Raji (cell line): ENCODE results near the gene DEPDC5.

Experiments
- POLR2A ChIP-seq: IDR thresholded peaks from 2 replicates; pipeline ENCODE4 v1.6.1; 2011; ENCODE audit warnings: low read depth, low read length, control low read depth; ENCODE audit not compliant: insufficient read depth

The DEPDC5 gene

DNA sequence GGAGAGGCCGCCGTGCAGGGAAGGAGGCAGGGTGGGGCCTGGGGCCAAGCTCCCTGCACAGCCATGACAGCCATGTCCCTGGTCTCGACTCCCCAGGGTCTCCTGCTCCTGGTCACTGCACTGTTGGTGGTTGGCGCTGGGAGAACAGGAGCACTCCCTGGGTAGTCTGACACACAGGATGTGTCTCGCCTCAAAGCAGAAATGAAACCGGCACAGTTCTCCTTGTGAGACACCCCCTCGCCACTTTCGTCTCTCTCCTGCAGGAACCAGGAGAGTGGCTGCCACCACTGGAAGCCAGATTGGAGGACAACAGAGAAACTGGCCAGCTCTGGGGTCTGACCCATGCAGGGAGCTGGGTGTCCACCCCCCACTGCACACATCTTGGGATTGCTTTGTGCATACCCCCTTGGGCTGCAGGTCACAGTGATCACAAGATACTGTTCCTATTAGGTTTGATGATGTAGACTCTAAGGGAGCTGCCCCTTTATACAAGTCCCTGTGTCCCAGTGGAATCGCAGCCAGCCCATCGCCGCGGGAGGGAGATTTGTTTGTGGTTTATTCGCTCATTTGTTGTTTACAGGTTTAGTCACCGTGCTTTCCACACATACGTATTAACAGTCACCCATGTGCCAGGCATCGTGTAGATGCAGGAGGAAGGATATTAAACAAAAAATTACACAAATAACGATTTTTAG lies 163.6 kb downstream of the DEPDC5 start:
- TF ChIP-seq POLR2A, result no peak

DNA sequence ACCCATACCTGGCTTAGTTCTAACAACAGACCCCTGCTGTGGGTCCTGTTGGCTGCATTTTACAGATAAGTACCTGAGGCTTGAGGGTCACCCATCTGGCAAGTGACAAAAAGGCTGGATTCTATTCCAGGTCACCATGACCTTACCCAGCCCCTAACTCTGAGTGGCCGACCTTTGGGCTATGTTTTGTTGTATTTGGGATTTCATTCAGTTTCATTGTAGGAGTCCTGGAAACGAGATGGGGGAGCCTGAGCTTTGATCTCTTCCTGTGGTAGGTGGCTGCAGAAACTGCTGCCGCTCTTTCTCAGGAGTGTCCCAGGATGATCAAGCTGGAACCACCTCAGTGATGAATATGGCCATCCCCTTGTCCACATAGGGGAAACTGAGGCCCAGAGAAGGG lies 165.9 kb downstream of the DEPDC5 start:
- no peak for TF ChIP-seq POLR2A

DNA sequence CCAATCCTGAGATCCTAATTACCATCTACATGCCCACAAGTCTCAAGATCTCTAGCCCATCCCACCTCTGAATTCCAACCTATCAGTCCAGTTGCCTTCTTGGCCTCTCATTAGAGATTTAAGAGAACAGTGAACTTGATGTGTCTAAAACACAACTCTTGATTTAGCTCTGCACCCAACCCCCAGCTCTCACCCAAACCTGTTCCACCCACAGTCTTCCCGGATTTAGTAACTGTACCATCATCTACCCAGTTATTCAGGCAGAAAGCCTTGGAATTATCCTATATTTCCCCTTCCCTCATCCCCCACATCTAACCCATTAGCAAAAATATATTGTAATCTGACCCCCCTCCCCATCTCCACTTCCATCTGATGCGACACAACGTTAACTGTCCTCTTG lies 166.5 kb downstream of the DEPDC5 start:
- TF ChIP-seq POLR2A, result no peak

DNA sequence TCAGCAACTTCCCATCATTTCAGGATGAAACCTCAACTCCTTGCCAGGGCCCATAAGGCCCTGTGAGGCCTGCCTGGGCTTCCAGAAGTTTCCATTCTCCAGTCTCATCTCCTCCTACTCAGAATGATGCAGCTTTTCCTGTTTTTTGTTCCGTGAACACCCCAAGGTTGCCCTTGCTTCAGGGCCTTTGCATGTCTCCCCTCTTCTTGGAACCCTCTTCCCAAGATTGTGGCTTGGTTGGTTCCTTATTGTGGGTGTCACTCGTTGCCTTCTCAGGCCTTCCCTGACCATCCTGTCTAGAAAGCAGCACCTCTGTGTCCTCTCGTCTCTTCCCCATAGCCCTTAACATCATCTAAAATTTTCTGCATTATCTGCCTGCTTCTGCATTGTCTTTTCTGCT lies 167.3 kb downstream of the DEPDC5 start:
- TF ChIP-seq POLR2A, result no peak

DNA sequence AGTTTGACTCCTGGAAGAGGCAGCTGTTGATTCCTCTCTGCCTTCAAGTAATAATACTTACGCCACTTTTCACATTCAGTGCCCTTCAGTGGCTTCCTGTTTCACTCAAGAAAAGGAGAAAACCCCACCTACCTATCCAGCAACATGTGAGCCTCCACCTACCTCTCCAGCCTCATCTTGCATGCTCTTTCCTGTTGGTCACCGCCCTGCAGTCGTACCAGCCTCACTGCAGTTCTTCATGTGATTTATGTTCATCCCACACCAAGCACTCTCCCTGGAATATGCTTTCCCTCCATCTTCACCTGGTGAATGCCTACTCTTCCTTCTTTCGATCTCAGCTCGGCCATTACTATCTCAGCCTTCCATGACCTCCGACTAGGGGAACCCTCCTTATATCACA lies 168.7 kb downstream of the DEPDC5 start:
- TF ChIP-seq POLR2A, result no peak

DNA sequence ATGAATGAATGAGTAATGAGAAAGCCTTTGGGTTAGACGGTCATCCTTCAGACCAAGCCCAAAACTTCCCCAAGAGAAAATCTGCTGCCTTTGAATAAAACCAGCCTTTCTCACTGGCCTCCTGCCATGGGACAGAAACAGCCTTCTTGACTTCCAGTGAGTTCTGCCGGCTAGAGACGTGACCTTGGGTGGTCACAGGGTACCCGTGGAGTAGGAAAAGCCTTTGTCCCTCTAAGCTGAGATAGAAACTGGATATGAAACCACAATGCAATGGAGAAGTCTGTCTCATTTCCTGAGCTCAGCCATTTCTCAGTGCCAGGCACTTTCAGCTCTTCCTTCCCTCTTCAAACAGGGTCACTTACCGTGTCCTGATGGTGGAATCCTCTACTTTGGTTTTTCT lies 169.3 kb downstream of the DEPDC5 start:
- no peak for TF ChIP-seq POLR2A

DNA sequence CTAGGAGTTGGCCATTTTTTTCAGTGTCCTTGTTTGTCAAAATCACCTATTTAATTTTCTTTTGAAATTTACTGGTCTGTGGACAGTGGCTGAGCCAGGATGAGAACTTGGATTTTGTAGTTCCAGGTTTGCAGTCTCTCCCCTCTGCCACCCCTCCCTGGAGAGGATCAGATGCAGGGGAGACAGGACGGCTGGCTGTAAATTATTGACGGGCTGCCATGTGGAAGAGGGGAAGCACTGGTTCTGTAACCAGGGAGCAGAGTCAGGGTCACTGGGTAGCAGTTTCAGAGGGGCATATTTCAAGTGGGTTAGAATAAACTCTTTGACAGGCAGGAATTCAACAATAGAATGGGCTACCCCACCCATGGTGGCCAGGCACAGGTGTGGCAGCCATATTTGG lies 169.9 kb downstream of the DEPDC5 start:
- TF ChIP-seq POLR2A, result no peak

DNA sequence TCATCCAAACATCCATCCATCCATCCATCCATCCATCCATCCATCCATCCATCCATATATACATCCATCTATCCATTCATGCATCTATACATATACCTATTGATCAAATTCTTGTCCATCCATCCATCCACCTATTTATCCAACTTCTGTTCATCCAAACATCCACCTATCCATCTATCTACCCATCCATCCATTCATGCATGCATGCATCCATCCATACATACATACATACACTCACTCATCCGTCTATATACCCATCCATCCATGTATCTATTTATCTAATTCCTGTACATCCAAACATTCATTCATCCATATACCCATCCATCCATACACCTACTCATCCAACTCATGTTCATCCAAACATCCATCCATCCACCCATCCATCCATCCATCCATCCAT lies 171.2 kb downstream of the DEPDC5 start:
- no peak for TF ChIP-seq POLR2A

DNA sequence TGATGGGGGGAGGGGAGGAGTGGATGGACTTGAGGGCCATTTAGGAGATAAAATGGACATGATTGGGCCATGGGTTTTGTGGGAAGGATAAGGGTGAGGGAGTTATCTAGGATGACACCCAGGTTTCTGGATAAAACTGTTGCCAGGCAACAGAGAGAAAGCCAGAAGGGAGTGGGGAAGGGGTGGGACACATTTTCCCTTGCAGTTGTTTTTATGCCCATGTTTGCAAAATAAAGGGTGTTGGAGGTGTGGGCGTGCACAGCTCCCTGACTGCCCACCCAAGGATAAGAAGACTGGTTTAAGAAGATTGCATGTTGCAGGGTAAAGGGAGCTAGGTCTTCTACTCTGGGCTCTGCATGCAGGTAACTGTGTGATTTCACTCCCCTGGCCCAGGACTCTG lies 172.2 kb downstream of the DEPDC5 start:
- no peak for TF ChIP-seq POLR2A

DNA sequence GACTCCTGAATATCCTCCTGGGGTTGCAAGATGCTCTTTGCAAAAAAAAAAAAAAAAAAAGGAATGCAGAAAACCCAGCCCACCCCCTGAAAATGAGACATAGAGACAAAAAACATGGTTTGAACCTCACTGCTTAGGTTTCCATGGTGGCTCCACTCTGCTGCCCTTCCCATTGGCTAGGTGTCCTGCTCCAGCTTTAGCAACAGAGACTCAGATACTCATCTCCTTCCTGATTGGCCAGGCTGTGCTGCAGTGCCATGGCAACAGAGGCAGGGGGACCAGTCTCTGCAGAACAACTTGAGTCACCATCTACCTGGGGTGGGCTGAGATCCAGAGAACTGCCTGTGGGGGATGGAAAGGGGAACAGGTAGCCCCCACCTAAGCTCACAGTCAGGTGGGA lies 173.2 kb downstream of the DEPDC5 start:
- TF ChIP-seq POLR2A, result no peak

DNA sequence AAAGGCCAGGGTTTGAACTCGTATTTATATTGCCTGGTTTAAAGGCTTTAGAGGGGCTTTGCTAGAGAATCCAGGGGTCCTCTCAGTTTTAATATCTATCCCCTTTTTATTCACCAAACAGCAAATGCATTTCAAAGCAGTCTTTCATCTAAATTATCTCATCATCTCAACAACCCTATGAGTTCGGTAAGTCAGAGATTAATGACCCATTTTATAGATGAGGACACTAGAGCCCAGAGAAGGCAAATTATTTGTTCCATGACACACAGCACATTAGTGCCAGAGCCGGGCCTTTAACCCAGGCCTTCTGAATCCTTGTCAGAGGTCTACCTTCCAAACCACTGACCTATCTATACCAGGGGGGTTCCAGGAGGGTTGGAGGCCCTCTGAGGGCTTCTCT lies 173.7 kb downstream of the DEPDC5 start:
- TF ChIP-seq POLR2A, result no peak

DNA sequence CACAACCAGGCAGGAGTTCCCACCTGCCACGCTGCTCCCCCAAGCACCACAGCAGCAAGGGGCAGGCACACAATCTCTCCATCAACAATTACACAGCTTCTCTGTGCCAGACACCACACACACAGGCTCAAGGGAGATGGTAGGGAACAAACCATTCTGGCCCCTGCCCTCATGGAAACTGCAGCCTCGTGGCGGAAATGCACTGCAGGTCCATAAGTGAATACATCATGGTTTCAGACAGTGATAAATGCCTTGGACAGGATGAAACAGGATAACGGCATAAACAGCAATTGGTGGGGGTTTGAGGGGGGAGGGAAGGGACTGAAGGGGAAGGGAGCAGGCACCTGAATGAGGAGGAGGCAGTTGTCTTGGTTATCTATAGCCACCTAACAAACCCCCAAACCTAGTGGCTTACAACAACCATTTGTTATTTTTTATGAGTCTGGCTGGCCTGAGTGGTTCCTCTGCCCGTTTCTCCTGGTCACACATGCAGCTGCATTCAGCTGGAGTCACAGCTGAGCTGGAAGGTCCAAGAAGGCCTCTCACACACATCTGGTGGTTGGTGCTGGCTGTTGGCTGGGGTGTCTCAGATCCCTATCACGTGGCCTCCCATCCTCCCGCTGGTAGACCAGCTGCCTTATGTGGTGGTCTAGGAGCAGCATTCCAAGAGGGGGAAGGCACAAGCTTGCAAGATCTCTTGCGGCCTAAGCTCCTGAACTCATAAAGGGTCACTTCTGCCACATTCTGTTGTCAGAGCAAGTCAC lies 175.5 kb downstream of the DEPDC5 start:
- TF ChIP-seq POLR2A, result no peak

DNA sequence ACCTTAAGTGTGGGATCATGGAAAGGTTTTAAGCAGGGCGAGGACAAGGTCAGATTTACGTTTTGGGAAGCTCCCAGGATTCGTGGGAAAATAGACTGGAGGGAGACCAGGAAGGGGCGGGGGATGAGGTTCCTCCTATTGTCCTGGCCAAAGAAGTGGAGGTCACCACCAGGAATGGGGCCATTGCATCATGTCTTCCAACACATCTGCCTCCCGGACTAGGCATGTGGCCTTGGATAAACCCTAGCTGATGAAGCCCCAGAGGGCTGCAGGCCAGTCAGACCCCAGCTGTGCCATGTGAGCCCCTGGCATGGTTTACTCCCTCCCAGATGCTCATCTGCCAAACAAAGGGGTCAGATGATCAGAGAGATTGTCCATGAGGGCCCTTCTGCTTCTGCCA lies 179.0 kb downstream of the DEPDC5 start:
- TF ChIP-seq POLR2A, result no peak

DNA sequence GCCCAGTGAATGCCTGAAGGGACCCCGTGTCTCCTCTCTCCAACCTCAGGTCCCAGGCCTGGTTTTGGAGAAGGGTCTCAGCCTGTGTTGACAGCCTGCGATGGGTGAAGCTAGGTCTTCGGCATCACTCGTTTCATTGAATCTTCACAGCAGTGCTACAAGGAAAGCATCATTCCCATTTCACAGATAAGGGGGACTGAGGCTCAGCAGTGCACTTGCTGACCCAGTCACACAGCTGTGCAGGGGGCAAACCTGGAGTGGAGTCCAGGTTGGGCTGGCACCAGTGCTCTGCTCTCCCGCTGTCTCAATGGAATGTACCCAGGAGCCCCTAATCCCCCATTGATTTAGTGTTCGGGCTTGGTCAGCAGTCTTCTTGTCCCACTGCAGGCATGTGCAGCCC lies 179.6 kb downstream of the DEPDC5 start:
- TF ChIP-seq POLR2A, result no peak

DNA sequence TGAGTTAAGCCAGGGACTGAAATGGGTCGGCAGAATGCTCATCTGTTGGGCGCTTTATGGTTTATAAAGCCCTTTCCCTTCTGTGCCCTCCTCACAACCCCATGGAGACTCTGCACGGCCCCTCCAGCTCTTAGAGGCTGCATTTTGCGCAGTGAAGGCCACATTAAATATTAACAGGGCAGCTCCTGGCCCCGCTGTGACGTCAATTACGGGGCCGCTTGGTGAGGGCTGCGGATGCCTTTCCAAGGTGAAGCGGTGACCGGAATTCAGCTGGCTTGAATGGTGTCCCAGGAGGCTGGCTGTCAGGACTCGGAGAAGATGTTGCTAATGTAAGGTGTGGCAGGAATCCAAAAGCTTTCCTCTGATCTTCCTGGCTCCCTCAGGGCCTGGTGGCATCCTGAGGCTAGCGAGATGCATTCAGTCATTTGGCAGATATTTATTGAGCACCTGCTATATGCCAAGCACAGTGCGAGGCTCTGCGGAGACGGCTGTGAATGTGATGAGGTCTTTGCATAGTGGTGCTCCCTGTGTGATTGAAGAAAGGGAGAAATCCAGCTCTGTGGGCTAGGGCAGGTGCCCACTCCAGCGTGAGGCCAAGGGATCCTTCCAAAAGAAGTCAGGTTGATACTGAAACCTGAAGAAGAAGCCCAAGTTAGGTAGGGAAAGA lies 180.1 kb downstream of the DEPDC5 start:
- TF ChIP-seq POLR2A, result no peak

DNA sequence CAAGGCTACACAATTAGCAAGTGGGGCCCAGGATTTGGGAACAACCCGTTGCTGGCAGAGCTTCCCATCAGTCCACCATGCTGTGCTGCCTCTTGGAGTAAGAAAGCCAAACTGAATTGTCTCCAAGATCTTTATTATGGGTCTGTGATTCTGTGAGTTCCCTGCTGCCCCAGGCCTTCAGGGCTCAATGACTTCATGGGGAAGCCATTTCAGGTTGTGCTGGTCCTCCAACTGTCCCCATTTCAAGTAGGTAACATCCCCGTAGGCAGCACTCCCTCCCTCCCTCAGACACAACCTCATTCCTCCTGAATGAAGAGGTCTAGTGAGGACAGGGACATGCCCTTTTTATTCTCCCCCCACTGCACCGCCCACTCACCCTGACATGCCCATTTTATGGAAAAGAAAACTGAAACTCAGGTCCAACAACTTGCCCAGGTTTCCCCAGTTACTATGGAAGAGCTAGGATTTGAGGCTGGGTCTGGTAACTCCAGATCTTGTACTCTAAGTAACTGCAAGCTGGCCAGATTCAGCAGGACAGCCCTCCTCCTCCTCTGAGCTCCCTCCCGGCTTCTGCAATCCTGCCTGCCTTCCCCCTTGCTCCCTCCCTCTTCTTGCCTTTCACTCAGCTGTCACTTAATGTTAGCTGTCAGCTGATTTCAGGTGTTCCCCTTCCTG lies 182.3 kb downstream of the DEPDC5 start:
- TF ChIP-seq POLR2A, result no peak
